NCI-H1092 (cell line): ENCODE data around the gene NID1.
A peak's percentile ranks its signal among the peaks of the same experiment; 100 is the strongest.

Source experiments
- DNase-seq: peaks from one replicate; lab custom pipeline; 2025; lab: John Stamatoyannopoulos, UW

NID1 gene

DNA sequence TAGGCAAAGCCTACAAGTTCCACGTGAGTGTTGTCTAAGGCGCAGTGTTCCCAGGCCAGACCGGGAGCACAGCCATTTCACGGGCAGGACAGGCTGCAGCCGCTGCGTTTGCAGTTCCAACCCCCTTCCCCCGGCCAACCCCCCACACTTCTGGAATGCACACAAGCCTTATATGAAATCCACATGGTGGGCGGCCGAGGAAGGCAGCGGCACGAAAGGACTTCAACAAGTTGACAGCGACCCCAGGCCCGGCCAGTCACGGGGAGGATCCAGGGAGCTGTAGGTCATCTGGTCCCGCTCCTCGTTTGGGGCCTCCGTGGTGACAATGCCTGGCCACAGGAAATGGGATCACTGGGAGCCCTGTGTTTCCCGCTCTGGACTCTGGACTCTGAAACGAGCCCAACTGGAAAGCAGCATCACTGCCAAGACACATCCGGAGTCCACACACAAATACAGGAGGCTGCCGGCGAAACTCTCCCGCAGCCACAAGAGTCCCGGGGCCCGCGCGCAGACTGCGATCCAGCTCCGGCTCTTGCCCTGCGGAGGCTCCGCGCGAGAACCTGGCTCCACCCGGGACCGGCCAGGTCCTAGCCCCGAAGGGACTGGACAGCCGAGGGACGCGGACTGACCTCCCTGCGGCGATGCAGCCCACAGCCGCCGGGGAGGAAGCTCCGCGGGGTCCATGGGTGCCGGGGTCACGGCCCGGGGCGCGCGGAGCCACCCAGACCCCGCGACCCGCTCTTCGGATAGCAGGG lies 794 bp downstream of the NID1 start:
- DNase-seq: no peak

GRCh38 chr1:236063551-236063918 lies 1.4 kb downstream of the NID1 start:
- DNase-seq: no peak

DNA sequence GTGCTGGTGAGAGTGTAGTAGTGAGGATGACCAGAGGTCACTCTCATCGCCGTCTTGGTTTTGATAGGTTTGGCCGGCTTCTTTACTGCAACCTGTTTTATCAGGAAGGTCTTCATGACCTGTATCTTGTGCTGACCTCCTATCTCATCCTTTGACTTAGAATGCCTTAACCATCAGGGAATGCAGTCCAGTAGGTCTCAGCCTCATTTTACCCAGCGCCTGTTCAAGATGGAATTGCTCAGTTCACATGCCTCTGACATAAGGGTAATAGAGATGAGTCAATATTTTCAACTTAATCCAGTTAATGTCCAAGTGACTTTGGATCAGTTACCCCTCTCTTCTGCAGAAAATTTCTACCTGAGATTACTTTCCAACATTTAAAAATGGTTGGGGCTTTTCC lies 4.6 kb downstream of the NID1 start:
- DNase-seq: no peak

DNA sequence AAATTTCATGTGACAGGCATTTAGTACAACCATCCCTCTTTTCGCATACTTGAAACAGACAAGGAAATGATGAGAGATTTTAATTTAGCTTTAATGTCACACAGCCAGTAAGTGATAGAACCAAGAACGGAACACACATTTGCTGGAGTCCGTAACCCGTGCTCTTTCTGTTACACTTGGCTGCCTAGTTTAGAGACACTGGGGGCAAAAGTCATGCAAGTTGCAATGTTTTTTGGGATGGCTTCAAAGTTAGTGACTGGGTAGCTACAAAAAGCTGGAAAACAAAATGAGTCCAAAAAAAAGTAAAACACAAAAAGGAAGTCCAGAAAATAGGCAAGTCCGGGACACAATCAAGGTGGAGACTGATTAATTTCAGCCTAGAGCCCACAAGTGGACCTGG lies 5.9 kb downstream of the NID1 start:
- DNase-seq: no peak

DNA sequence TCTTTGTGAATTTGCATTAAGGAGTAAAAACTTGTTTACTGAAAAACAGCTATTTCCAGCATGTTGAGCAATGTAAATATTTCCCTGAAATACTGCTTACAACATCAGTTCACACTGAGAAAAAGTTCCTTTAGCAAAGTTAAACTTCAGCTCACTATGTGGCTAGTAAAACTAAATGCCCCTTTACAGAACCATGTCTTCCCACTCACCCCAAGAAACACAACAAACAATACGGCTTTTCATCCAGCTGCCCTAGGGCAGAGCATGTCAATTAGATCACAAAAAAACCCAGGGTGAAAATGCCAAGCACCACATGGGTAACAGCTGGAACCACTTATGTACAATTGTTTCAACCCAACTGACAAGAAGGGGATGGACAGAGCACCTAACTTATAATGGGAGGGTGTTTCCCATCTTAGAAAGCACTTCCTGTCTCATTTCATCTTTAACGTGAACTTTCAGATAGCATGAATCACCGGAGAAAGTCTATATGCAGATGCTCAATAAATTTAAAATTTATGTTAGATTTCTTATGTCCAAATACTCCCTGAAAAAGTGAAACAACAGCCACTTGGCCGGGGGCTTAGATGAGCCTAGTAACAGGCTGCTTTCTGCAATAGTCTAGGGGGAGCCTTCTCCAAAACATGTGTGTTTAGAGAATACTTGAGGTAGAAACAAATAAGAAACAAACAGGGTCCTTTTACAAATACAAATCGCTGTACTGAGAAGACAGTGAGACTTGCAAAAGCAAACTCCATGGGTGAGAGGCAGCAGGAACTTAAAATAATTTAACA lies 6.6 kb downstream of the NID1 start:
- no peak for DNase-seq

DNA sequence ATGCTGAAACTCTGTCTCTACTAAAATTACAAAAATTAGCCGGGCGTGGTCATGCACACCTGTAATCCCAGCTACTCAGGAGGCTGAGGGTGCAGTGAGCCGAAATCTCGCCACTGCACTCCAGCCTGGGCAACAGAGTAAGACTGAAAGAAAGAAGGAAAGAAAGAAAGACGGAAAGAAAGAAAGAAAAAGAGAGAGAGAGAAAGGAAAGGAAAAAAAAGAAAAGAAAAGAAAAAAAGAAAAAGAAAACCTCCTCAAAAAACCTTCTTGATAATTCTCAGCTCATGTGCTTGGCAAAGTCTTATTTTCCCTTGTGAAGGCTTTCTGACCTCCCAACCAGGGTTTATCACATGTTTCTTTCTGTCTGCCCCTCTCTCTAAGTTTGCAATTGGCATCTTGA lies 7.3 kb downstream of the NID1 start:
- DNase-seq: no peak

DNA sequence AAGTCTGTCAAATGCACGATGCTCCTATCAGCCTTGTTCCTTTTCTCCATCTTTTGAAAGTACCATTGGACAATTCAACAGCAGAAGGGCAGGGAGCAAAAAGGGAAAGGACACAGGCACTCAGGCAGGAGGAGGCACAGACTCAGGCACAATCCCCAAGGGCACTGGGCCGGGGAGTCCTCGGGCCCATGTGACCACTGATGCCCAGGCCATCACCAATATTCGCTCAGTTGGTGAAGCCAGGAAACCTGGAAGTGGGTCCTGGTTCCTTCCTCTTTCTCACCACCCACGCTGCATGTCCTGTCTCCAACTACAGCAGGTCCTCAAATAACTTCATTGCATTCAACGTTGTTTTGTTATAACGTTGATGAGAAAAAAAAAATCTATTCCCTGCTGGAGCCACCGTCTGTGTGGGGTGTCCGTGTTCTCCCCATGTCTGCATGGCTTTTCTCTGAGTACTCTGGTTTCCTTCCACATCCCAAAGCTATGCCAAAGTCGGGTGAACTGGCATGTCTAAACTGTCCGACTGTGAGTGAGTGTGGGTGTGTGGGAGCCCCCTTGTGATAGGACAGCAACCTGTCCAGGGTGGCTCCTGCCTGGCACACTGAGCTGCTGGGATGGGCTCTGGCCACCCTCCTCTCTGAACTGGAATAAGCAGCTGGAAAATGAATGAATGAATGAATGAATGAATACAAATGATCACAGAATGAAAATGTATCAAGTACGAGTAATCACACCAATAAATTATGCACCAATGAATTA lies 12.5 kb downstream of the NID1 start:
- DNase-seq: no peak

DNA sequence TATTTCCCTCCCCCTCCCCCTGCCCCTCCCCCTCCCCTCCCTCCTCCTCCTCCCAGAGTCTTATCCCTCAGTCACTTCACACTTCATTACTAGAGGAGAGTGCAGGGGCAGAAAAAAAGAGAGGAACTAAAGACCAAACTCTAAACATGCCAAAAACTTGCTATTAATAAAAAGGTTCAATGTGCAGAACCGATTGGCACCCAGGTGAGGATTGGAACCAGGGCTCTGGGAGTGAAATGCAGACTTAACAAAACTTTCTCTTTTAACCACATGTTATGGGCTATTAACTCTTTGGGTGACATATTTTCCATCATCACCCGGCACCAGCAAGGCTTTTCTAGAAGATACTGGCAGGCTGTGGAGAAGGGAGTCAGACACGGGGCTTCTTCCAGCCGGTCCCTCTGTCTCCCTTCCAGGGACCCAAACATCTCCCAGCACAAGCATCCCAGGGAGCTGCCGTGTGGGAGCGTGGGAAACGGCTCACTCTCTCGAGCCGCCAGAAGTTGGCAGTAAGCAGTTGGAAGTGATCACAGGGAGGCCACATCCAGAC lies 13.6 kb downstream of the NID1 start:
- no peak for DNase-seq

DNA sequence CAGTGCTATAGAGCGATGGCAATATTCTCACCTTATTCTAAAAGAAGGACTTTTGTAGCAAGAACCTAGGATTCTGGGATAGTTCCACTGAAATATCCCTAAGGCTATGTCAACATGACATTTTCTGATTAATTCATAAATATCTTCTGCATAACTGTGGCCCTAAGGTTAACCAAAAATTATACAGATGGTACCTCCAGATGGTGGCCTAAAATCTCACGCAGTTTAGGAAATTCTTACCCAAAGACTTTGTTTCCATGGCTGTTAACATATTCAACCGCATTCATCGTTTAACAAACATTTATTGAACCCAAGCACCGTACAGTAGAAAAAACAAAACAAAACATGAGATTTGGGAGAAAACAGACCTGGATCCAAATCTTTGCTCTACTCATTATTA lies 19.1 kb downstream of the NID1 start:
- no peak for DNase-seq

- DNase-seq: no peak
These were observed 20.5 kb downstream of the NID1 start for GRCh38 chr1:236044341-236044740.

DNA sequence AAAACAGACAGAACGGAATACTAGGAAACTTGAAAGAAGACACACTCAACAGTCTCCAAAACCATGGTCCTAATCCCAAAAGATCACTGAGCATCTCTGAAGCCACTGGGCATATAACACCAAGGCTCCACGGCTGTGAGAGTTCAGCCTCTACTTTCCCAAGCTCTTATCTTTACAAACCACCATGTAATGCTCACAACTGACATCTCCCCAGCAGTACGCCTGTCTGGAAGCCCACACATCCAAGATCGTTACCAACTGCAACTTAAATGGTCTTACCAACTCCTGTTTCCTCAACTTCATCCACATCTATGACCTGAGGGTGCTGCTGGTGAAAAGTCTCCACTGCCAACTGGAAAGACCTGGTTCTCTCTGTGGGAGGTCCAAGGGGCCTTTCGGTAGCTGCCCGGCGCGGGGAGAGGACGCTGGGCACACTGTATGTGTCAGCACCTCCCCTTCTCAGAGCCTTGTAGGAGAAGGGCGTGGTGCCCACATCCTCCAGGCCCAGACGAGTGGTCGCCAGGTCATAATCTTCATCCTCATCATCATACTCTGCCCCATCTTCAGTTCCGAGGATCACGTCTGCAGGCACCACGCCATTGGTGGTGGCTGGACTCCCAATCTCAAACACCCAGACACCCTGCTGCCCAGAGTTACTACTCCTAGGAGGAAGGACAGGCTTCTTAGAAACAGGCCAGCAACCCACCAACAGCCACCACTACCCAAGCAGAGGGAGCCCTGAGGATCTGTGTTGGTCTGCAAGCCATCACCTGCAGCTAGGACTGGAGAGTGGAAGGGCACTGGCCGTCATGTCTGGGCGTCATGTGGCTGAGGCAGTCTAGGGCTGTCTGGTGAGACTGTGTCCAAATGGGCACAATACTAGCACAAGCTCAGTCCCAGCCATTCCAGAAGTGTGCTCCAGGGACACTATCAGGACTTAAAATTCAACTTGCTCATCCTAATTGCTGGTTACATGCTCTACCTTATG lies 23.0 kb downstream of the NID1 start:
- DNase-seq: no peak

GRCh38 chr1:236039740-236040685 lies 24.9 kb downstream of the NID1 start:
- peak; percentile 13 for DNase-seq

GRCh38 chr1:236038034-236038433 lies 26.9 kb downstream of the NID1 start:
- DNase-seq: no peak

DNA sequence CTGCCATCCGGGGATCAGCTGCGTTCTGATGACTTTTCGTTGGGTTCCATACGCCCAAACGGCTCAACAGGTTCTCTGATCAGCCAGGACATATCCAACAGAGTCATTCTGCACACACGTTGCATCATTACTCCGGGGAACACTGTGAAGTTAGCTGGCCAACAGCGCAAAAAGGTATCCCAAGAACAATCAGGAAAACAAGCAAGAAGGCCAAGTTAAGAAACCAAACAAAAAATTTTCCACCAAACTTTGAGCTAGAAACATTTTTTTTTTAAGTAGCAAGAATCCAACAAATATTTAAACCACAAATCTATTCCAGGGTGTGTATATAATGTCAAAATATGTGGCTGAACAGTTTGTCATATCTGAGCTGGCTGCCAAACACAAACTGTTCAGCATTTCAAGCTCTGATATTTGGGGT lies 29.2 kb downstream of the NID1 start:
- DNase-seq: no peak

- DNase-seq: no peak
These were observed 31.6 kb downstream of the NID1 start for GRCh38 chr1:236033336-236033735.

DNA sequence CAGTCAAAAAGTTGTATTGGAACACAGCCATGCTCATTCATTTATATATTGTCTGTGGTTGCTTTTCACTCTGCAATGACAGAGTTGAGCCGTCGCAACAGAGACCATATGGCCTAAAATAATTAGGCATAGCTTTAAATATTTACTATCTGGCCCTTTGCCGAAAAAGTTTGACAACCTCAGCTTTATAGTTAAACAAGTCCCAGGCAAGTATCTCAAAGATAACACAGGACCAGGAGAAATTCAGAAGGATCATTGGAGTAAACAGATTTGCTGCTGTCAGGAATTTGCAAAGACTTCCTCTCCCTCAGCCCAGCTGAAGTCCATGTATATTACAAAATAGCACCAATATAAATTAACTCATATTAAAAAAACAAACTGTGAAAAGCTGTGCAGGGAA lies 34.4 kb downstream of the NID1 start:
- DNase-seq: no peak

DNA sequence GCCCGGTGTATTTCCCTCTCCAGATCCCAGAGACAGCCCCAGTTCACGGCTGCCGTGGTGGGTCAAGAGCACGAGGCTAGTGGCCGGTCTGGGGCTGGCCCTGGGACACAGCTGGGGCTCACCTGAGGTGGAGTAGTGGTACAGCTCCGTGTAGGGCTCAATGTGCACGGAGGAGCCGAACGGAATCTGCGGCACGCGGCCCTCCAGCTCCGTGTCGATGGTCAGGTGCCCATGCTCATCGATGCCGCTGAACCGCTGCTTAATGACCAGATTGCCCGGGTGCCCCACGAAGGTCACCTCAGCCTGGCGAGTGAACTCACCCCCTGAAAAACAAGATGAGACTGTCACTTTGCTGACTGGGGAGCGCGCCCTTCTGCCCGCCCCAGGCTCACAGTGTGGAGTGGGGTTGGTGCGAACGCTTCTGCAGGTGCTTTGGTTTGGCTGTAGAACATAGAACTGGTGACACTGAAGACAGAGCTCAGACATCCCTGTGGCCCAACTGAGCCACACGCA lies 35.4 kb downstream of the NID1 start:
- DNase-seq: no peak

DNA sequence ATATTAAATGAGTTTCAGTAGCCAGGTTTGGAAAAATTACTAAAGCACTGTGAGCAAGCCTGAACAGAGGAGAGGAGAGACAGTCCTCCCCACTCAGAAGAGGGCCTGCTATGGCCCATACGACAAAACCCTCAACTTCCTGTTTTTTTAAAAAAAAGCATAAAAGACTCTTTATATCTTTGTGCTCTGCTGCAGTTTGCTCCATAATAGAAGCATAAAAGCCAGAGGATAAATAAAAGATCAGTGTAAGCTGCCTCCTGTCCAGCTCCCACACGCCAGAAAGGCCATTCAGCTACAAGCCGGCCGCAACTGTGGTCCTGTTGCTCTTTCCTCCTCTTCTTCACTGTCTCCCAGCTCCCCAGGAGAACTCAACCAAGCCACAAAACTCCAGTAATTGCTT lies 37.8 kb downstream of the NID1 start:
- no peak for DNase-seq

- no peak for DNase-seq
These were observed 39.1 kb downstream of the NID1 start for GRCh38 chr1:236025836-236026235.

DNA sequence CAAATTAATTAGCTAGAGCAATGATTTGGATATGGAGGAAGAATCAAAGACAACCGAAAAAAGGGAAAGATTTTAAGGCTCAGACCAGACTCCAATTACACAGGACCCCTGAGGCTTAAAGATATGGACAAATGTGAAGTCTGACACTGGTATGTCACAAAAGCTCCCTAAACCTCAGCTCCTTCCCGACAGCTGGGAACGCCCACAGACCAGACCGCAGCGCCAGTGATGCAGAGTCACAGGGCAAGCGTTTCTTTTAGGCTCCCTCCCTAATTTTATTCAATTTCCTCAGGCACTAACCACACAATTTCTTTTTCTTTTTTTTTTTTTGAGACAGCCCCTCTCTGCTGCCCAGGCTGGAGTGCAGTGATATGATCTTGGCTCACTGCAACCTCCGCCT lies 40.2 kb downstream of the NID1 start:
- DNase-seq: no peak
